ENCODE data around the gene GFOD2. TPM values are rescaled to one million over a fixed set of nuclear protein-coding genes. Genes with fewer than 3 reads are reported as not detected.
A peak's percentile ranks its signal among the peaks of the same experiment; 100 is the strongest.

GFOD2 gene
- total and polyA plus RNA-seq, 8 donors, result 7.6 to 87.5 (median 12.9) TPM

GRCh38 chr16:67733734-67734470 is 14.8 kb upstream of the GFOD2 start:
- DNase-seq, result no peak
- peaks cover 0 to 17% (median 5%) of the 10 kb centered on the region in 4 donors for H3K4me1 ChIP-seq
- no peak for TF ChIP-seq EP300 (IDR thresholded peaks at IDR 0.05)
- no peak for TF ChIP-seq CTCF (IDR thresholded peaks at IDR 0.05)
- no peak for TF ChIP-seq POLR2AphosphoS5 (IDR thresholded peaks at IDR 0.05)
- TF ChIP-seq POLR2A (IDR thresholded peaks at IDR 0.05), result no peak
- H3K27me3 ChIP-seq, result no peaks in the 10 kb centered on the region
- H3K9me3 ChIP-seq, result no peaks in the 10 kb centered on the region
- H3K27ac ChIP-seq, result no peak overlapping the region
- WGBS, 5 donors, result 92 to 100% (median 96%) methylated on average over 5 of the region's 5 CpGs
- no peak overlapping the region for H3K4me3 ChIP-seq
- intact Hi-C loops (cut with DNase I; ENCODE audit: low total_unique reads), result no loop called here
- peaks cover 28 to 86% (median 70%) of the 10 kb centered on the region in 4 donors for H3K36me3 ChIP-seq

DNA sequence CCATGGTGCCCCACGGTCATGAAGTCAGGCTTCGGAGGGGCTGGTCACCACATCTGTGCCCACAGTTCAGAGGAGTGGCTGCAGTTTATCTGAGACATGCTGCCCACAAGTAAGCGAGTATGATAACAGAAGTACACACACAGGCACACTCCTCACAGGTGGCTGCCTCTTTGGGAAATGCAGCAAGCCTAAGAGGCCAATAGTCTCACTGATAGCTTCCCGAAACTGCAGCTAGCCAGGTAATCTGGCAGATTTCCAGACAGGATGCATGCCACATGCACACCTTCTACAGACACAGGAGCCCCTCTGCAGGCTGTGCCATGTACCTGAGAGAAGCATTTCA is 12.6 kb upstream of the GFOD2 start:
- intact Hi-C loops (cut with DNase I; ENCODE audit: low total_unique reads), result no loop called here
- no peaks in the 10 kb centered on the region for H3K27me3 ChIP-seq

DNA sequence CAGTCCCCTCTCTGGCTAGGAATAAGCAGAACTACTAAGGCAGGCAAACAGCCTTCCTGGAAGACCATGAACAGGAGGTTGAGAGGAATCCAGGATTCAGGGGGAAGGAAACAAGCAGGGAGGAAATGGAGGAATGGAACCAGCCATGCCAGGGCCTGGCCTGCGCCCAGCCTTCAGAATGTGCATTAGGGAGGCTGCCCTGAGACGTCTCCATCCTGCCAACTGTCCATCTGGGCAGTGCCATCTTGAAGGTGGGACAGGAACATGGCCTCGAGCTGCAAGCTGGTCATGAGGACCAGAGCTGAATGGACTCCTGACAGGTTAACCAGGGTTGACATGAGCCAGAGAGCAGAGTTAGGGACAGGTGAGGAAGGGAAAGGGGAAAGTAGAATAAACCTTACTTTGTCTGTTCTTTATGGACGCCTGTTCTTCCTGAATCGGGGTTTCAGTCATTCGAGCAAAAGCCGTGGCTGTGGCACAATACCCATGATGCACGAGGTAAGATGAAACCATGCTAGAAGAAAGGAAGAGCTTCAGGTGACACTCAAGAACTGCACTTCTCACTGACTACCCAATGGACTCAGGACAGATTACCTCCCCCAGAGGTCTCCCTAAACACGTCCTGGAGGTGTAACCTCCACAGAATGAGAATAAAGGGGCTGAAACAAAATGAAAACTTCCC is 12.1 kb upstream of the GFOD2 start:
- H3K36me3 ChIP-seq, result peaks cover 48 to 89% (median 85%) of the 10 kb centered on the region in 4 donors

More for the DNA sequence above, 12.6 kb upstream of the GFOD2 start:
- TF ChIP-seq POLR2AphosphoS5 (IDR thresholded peaks at IDR 0.05) (no peak), CTCF (IDR thresholded peaks at IDR 0.05) (no peak), EP300 (IDR thresholded peaks at IDR 0.05) (no peak), POLR2A (IDR thresholded peaks at IDR 0.05) (no peak)
- DNase-seq, result peak; percentile 46 to 77
- 35 to 66% (median 50%) methylated on average over 3 to 4 of the region's 4 CpGs for WGBS, 5 donors
- peaks cover 46 to 89% (median 80%) of the 10 kb centered on the region in 4 donors for H3K36me3 ChIP-seq
- peak overlapping the region in 1 of 5 donors; percentile 14 for H3K27ac ChIP-seq
- no peaks in the 10 kb centered on the region for H3K9me3 ChIP-seq
- H3K4me3 ChIP-seq, result no peak overlapping the region
- peaks cover 0 to 17% (median 5%) of the 10 kb centered on the region in 4 donors for H3K4me1 ChIP-seq

More for the DNA sequence above, 12.1 kb upstream of the GFOD2 start:
- no peak for TF ChIP-seq CTCF (IDR thresholded peaks at IDR 0.05)
- no peak for TF ChIP-seq EP300 (IDR thresholded peaks at IDR 0.05)
- no peak for TF ChIP-seq POLR2A (IDR thresholded peaks at IDR 0.05)
- TF ChIP-seq POLR2AphosphoS5 (IDR thresholded peaks at IDR 0.05), result no peak
- no peak for DNase-seq
- Histone ChIP-seq H3K27ac (peak overlapping the region in 1 of 5 donors; percentile 14), H3K4me1 (peaks cover 0 to 17% (median 5%) of the 10 kb centered on the region in 4 donors), H3K9me3 (no peaks in the 10 kb centered on the region), H3K4me3 (no peak overlapping the region), H3K27me3 (no peaks in the 10 kb centered on the region)
- WGBS, 5 donors, result 67 to 79% (median 75%) methylated on average over 9 of the region's 9 CpGs
- intact Hi-C loops (cut with DNase I; ENCODE audit: low total_unique reads), result no loop called here
